Kidney capillary endothelial cell (primary cell): ENCODE results near the gene CACNA1S.

Experiments used
- DNase-seq: peaks from one replicate; pipeline ENCODE4 v3.0.0-alpha.2; 2018; ENCODE audit warnings: low spot score

The CACNA1S gene

GRCh38 chr1:201062511-201063091 is 49.6 kb downstream of the CACNA1S start:
- no peak for DNase-seq

DNA sequence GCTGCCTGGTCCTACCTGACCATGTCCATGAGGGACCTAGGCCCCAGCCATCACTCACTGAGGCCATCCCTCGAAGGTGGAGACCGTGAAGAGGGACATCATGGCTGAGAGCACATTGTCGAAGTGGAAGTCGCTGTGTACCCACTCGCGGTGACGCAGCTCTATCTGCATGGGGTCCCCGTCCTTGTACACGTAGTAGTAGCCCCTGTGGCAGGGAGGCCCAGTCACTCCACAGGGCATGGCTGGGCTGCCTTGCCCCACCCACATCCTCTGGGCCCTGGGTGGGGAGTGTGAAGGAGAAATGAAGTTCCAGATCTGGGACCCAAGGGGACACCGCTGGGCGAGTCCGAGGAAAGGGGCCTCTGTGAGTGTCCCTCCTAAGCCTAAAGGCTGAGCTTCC is 50.3 kb downstream of the CACNA1S start:
- no peak for DNase-seq

GRCh38 chr1:201061049-201061448 is 51.2 kb downstream of the CACNA1S start:
- DNase-seq, result no peak

- DNase-seq, result no peak
Measured at GRCh38 chr1:201060586-201060985, 51.6 kb downstream of the CACNA1S start.

GRCh38 chr1:201059871-201060555 is 52.2 kb downstream of the CACNA1S start:
- no peak for DNase-seq

GRCh38 chr1:201059401-201059800 is 52.8 kb downstream of the CACNA1S start:
- DNase-seq, result no peak

DNA sequence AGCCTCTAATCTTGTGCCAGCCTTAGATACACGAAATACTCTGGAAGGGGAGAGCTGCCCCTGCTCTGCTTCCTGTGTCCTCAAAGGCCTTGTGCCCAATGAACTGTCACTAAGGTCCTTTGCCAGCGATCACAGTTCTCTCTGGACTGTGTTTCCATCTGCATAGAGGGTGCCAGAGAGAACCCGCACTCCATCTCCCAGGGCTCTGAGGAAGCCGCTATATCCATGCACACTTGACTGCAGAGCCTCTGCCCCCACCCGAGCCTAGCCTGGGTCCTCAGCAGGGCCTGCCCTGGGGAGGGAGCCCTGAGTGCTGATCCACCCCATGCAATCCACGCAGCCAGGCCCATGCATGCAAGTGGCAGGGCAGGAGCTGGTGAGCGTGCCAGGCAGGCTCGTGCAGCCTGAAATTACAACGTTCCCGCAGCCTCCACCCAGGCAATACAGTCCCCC is 58.1 kb downstream of the CACNA1S start:
- no peak for DNase-seq

DNA sequence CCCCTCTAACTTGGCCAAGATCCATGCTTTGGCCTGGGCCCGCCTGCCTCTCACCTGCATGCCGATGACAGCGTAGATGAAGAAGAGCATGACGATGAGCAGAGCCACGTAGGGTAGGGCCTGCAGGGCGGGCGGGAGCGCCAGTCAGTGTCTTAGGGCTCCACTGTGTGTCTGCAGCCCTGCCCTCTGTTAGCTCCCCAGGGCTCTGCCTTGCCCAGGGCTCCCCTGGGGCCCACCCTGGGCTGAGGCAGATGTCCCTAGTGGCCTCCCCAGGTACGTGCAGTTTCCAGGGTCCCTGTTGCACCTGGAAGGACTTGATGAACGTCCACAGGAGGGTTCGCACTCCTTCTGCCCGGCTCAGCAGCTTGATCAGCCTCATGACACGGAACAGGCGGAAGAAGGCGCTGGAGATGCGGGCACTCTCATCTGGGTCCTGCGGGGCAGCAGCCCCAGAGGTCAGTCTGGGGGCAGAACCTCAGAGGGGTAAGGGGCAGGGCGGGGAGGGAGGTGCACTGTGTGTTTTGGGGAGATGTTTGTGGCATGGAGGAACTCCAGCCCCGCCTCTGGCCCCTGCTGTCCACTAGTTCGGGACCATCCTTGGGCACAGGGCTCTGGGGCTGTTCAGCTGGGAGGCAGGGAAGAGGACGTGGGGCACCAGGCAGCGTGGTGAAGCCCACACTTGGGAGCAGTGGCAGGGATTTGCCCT is 58.9 kb downstream of the CACNA1S start:
- no peak for DNase-seq

GRCh38 chr1:201051399-201051798 is 60.8 kb downstream of the CACNA1S start:
- DNase-seq, result no peak

- DNase-seq, result no peak
Measured at GRCh38 chr1:201050515-201051277, 61.5 kb downstream of the CACNA1S start.

DNA sequence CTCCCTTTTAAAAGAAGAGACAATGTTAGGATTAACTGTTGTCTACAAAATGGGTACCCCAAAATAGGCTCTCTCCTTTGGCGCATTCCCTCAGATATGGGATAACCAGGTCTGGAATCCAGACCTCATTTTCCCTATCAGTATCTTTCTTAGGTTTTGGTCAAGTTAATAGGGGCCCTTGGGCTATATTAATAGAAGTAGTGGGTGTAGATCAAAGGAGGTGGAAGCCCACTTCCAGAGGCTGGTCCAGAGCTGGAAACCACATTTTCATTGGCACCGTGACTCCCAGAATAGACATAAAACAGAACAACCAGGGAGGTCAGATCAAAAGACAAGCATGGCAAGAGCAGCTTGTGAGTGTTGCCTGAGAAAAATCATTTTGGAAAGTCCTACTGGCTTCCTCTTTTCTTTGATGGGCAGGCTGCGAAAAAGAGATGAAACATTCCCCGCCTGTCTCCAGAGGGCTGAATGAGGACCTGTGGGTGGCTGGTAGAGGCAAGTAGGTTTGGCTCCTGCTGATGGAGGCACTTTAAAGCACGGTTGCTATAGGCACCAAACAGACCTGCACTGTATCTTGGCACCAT is 62.9 kb downstream of the CACNA1S start:
- DNase-seq, result no peak

DNA sequence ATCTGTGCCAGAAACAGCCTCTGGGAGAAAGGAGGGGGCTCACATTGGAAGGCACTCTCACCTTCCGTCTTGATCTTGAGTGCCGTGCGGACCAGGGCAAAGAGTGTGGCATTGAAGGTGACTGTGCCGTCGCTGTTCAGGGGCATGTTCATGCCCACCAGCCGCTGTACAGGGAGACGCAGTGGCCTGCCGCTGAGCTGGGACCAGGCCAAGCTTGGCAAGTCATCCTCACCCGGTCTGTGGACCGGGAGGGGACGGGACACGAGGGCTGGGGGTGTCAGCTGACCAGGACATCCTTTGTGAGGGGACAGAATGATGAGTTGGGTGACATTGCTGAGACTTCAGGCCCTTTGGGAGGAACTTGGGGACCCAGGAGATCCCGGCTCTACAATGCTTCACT is 63.7 kb downstream of the CACNA1S start:
- DNase-seq, result no peak

DNA sequence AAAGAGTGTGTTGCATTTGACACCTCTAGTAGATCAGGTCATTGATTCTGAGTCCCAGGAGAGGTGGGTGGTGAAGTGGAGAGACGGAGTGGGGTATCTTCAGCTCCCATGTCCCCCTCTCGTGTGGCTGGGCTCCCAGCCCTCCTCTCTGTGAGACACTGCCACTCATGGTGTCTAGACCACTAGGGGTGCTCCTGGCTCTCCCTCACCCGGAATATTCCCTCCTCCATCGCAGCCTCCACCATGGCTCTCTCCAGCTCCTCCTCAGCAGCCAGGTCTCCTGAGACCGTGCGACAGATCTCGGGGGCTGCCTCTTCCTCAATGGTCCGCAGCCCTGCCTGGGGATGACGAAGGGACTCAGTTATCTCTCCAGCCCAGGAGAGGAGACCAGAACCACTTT is 68.1 kb downstream of the CACNA1S start:
- no peak for DNase-seq

DNA sequence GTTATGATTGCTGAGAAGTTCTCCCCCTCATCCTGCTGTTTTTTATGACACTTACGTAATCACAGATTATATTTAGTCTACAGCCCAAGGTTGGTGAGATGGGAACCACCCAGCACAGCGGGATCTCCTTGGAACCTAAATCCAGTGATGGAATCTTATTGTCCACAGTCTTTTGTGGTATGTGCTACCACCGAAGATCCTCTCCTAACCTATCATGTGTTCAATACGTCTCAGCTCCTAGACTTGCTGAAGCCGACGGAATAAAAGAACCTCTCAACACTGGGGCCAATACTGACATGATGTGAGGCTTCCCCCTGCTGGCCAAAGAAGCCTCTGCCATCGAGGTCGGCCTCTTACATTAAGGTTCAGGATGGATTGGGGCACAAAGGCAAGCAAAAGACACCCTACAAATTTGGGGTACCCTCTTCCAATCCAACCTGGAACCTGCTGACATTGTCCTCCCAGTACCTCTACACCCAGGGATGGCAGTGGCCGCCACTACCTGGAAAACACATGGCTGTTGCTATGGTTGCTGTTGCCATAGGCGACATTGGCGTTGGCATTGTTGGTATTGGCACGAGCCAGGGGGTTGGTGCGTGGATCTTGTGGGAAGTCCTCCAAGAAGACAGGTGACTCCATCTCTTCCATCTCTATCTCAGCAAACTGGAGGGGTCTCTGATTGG is 69.3 kb downstream of the CACNA1S start:
- DNase-seq, result peak; percentile 60

DNA sequence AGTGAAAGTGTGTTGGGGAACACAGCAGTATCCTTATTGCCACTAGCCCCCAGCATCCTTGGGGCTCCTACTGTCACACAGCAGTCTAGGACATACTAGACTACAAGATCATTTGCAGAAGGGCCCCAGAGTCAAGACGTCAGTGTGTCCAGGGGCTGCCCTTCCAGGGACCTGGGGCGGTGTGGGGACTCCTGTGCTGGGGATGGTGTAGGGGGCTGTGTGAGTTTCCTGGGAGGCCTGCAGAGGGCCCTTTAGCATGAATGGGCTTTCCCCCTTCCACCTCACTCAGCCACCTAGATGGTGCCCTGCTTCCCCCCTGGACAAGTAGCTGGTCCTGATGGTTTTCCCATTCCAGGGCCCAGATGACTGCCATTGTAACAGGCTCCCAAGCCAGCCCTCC is 71.2 kb downstream of the CACNA1S start:
- no peak for DNase-seq

DNA sequence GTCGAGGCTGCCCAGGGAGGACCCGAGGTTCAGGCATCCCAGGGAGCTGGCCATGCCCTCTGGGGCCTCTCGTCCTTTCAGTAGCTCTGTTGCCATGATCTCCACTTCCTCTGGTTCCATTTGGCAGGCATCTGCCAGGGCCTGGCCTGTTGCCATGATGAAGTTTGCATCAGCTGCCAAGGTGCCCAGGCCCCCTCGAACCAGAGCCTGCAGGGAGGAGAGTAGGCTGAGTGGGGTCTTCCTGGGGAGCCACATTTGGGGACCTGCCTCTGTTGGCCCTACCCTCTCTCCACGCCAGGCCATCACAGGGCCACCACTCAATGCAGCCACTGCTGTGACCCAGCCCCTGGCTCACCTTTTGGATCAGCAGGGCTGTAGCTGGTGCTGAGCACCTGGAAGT is 72.3 kb downstream of the CACNA1S start:
- no peak for DNase-seq

DNA sequence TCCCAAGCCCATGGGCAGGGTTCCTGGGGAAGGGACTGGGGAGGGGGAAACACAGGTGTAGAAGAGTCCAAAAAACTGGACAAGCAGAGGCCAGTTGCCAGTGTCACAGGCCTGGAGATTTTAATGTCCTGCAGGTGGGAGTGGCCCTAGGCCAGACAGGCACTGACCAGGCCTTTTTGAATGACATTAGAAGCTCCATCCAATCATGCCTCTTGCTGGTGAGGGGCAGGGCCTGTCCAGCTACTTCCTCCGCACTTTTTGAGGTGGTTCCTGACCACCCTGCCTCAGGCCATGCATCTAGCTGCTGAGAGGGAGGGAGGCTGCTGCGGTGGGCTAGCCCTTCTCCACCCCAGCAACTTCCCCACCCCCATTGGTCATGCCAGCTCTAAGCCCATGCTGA is 72.8 kb downstream of the CACNA1S start:
- DNase-seq, result no peak

- no peak for DNase-seq
Measured at GRCh38 chr1:201038186-201038876, 73.9 kb downstream of the CACNA1S start.

DNA sequence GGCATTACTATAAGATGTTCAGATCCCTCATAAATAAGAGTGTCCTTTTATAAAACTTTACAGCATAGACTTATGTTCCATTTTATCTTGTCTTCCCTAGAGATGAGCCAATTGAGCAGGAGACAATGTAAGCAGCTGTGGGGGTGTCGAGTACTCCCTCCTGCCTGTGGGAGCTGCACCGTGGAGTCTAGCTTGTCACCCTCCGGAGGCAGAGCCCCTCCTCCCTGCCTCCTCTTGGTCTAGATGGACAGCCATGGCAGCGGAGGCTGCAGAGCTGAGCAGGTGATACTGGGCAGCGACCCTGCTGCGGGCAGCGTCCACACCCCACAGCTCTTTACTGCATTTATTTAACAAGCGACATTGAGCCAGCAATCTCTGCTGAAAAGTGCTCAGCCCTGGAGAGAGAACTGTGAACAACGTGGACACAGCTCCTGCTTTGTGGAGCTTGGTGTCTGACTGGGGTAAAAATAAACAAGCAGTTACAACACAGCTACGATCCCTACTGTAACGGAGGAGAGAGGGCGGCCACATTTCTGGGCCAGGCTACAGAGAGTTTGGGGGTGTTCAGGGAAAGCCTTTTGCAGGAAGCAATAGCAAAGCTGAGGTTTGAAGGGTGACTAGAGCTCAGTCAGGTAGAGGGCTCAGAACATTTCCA is 75.9 kb downstream of the CACNA1S start:
- DNase-seq, result no peak

DNA sequence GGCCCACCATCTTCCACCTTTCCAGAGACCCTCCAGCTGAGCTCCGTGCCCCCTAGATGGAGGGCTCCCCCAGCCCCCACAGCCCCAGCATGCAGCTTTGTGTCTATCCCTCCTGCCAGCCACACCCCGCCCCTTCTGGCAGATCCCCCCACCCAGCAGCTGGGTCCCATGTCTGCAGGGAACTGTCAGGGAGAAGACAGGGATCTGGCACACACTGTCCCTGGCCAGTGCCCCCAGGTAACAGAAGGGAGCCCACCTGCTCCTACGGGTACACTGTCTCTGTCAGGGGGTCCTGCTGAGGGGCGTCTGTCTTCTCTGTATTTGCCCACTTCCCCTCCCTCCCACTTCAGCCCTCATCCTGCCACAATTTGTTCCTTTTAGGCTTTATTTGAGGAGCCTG is 77.6 kb downstream of the CACNA1S start:
- no peak for DNase-seq

- DNase-seq, result no peak
Measured at GRCh38 chr1:201032408-201032807, 79.8 kb downstream of the CACNA1S start.
